Keratinocyte (primary cell): ENCODE data around the gene BSDC1.

ENCODE experiments used
- CTCF ChIP-seq, 3 experiments: IDR thresholded peaks in 1 of 3; conservative IDR thresholded peaks in 1 of 3; optimal IDR thresholded peaks in 1 of 3; 2 replicates in 2 of 3; 3 replicates in 1 of 3; pipeline versions ENCODE3 to v1.5.1; 2011; ENCODE audit warnings: low read length in 3 of 3, mild to moderate bottlenecking in 3 of 3, moderate library complexity in 2 of 3, control low read depth in 1 of 3, inconsistent platforms in 1 of 3; ENCODE audit not compliant: insufficient read depth in 2 of 3; ENCODE audit errors: extremely low read depth in 1 of 3
- EZH2 ChIP-seq: IDR thresholded peaks from one replicate; pipeline ENCODE4 v1.6.1; 2012; ENCODE audit warnings: inconsistent platforms, mild to moderate bottlenecking, low read length, moderate library complexity

- TF ChIP-seq CTCF (optimal IDR thresholded peaks at IDR 0.05 in 1 of 3, IDR thresholded peaks at IDR 0.05 in 1 of 3, conservative IDR thresholded peaks at IDR 0.05 in 1 of 3; ENCODE audit: extremely low read depth in 1 of 3, insufficient read depth in 2 of 3, low read length in 3 of 3) (no peak), EZH2 (no peak)
Measured at GRCh38 chr1:32345289-32345827, 48.9 kb downstream of the BSDC1 start.
